A673 (cell line): ENCODE results near the gene STRN.

Experiments used
- EZH2 ChIP-seq: fragments of 200-600 bp; sonication (generic); IDR thresholded peaks from 2 replicates; pipeline ENCODE4 v1.6.1; 2017; ENCODE audit warnings: borderline replicate concordance, low read depth, mild to moderate bottlenecking, mixed read lengths, antibody characterized with exemption, low read length; ENCODE audit not compliant: poor library complexity, severe bottlenecking
- TF ChIP-seq, protein P1 (sequence below): fragments of 300-800, 200-600 bp; sonication (generic); conservative IDR thresholded peaks from 2 replicates; pipeline ENCODE4 v1.5.1; 2017; ENCODE audit warnings: low read depth, mild to moderate bottlenecking, antibody characterized with exemption, low read length, moderate library complexity, mixed read lengths

GRCh38 chr2:36823862-36824261 lies 142.5 kb downstream of the STRN start:
- TF ChIP-seq, protein P1, sequence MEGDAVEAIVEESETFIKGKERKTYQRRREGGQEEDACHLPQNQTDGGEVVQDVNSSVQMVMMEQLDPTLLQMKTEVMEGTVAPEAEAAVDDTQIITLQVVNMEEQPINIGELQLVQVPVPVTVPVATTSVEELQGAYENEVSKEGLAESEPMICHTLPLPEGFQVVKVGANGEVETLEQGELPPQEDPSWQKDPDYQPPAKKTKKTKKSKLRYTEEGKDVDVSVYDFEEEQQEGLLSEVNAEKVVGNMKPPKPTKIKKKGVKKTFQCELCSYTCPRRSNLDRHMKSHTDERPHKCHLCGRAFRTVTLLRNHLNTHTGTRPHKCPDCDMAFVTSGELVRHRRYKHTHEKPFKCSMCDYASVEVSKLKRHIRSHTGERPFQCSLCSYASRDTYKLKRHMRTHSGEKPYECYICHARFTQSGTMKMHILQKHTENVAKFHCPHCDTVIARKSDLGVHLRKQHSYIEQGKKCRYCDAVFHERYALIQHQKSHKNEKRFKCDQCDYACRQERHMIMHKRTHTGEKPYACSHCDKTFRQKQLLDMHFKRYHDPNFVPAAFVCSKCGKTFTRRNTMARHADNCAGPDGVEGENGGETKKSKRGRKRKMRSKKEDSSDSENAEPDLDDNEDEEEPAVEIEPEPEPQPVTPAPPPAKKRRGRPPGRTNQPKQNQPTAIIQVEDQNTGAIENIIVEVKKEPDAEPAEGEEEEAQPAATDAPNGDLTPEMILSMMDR: no peak
- TF ChIP-seq EZH2: no peak
